Hypothalamus (tissue), 51 donors: ENCODE measurements around the gene CXCL17.
"Not testable (repeated sequence)": the region's sequence is repeated elsewhere in the genome, so short reads cannot be mapped to it uniquely, and the experiment has no call there.

Experiments
- DNase-seq, 51 donors: peaks; one replicate each; lab custom pipeline; 2025; lab: John Stamatoyannopoulos, UW

CXCL17 gene

DNA sequence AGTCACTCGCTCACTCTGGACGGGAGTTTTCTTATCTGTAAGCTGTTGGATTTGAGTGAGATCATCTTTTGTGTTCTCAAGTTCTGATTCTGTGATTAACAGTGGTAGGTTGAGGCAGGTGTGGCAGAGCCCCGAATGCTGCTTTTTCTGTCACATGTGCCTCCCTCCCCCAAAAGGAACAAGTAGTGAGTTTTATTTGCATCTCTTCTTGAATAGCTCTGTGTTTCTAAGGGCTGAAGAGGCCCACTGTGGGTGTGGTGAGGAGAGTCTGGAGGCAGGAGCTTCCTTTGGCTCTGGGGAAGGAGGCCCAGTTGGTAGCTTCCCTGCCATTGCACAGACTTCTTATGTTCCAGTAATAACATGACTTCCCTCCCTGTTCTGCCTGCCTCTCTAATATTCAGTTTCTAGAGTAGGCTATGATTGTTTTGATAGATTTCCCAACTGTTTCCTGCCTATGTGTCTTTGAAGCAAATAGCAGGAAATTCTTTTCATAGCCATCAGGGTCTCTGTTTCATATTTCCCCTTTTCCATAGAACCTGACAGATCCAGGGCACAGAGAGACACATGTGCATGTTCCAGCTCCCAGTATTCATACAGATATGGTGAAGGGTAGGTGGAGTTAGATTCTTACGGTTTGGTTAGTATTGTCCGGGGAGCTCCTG lies 23.9 kb upstream of the CXCL17 start:
- DNase-seq, result no peak

GRCh38 chr19:42465827-42466280 lies 23.1 kb upstream of the CXCL17 start:
- DNase-seq, result no peak

GRCh38 chr19:42461700-42462324 lies 19.1 kb upstream of the CXCL17 start:
- DNase-seq, result peak in 41 of 51 donors; percentile 3 to 91 (median 47)

GRCh38 chr19:42461231-42461630 lies 18.5 kb upstream of the CXCL17 start:
- not testable (repeated sequence) for DNase-seq

GRCh38 chr19:42459926-42460325 lies 17.2 kb upstream of the CXCL17 start:
- DNase-seq, result no peak

GRCh38 chr19:42455621-42456081 lies 12.9 kb upstream of the CXCL17 start:
- DNase-seq, result no peak

GRCh38 chr19:42455086-42455485 lies 12.3 kb upstream of the CXCL17 start:
- no peak for DNase-seq

- no peak for DNase-seq
Observed at GRCh38 chr19:42452590-42452989, 9.8 kb upstream of the CXCL17 start.

GRCh38 chr19:42450314-42450934 lies 7.7 kb upstream of the CXCL17 start:
- DNase-seq, result peak in 39 of 51 donors; percentile 5 to 81 (median 51)

GRCh38 chr19:42448306-42448705 lies 5.6 kb upstream of the CXCL17 start:
- not testable (repeated sequence) for DNase-seq

DNA sequence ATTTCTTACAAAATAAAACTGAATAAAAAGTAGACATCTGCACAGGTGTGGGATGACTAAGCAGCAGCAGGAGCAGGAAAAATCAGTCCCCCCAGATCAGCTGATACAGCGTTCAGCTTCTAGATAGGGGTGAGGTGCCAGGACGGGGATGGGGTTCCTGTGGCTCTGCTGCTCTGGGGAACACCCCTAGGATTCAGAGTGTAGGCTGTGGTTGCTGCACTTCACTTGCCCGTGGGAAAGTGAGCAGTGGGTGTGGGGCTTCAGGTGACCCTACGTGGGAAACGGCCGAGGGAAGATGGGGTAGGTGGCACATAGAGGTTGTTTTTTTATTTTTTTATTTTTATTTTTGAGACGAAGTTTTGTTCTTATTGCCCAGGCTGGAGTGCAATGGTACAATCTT lies 3.2 kb upstream of the CXCL17 start:
- no peak for DNase-seq

GRCh38 chr19:42443944-42444398 lies 1.2 kb upstream of the CXCL17 start:
- DNase-seq, result no peak

DNA sequence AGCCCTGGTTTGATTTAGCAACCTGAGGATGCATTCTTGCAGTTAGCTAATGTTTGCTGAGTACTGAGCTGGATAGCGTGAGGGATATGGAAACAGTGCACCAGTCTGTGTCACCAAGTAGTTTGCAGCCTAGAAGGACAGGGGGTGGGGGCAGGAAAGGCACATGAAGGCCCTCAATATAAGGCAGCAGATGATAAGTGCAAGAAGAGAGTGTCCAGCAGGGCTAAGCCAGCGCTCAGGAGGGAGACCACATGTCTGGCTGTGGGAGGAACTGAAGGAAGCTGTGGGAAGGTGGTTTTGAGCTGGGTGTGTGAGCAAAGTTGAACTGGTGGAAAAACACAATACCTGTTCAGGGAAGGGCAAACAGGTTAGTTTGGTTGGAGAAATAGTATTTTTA lies 1.7 kb downstream of the CXCL17 start:
- DNase-seq, result no peak

- peak in 34 of 51 donors; percentile 6 to 77 (median 38) for DNase-seq
Observed at GRCh38 chr19:42440357-42441048, 2.2 kb downstream of the CXCL17 start.

DNA sequence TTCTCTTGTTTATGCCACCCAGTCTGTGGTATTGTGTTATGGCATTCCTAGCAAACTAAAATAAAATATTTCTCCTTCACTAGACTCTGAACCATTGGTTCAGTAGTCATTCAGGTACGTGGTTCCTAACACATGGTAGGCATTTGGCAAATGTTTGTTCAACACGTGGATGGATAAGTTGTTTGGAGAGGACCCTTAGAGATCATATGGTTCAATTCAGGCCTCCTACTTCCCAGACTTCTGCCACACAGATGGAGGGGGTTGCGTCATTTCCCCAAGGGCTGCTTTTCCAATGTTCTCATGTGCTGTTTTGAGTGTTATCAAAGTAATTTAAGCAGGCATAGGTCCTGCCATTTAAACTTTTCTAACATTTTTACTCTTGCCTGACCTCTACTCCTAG lies 6.7 kb downstream of the CXCL17 start:
- DNase-seq, result no peak

DNA sequence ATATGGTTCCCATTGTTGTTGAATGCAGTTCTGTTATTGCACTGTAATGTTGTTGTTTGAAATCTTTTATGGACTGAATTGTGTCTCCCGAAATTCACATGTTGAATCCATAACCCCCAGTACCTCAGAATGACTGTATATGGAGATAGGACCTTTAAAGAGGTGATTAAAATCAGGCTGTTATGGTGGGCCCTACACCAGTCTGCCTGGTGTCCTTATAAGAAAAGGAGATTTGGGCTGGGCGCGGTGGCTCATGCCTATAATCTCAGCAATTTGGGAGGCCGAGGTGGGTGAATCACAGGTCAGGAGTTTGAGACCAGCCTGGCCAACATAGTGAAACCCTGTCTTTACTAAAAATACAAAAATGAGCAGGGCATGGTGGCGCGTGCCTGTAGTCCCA lies 7.4 kb downstream of the CXCL17 start:
- no peak for DNase-seq

- peak in 36 of 51 donors; percentile 4 to 85 (median 63) for DNase-seq
Observed at GRCh38 chr19:42433503-42434260, 9.1 kb downstream of the CXCL17 start.

- DNase-seq, result no peak
Observed at GRCh38 chr19:42431486-42431885, 11.3 kb downstream of the CXCL17 start.

DNA sequence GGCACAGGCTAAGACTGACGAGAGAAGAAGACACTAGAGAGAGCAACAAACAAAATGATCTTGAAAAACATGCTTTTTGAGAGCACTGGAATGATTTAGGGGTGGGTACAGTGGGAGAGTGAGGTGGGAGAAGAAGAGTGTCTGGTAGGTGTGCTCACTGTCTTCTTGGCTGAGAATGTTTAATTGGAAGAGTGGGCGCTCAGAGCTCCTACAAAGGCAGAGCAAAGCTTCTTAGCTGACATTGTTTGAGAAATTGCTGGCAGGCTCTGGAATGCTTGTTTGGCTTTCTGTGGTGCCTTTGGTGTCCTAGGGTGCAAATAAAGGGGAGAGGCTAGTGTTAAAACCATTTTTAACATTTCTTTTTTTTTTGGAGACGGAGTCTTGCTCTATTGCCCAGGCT lies 14.1 kb downstream of the CXCL17 start:
- peak in 1 of 51 donors; percentile 12 for DNase-seq

DNA sequence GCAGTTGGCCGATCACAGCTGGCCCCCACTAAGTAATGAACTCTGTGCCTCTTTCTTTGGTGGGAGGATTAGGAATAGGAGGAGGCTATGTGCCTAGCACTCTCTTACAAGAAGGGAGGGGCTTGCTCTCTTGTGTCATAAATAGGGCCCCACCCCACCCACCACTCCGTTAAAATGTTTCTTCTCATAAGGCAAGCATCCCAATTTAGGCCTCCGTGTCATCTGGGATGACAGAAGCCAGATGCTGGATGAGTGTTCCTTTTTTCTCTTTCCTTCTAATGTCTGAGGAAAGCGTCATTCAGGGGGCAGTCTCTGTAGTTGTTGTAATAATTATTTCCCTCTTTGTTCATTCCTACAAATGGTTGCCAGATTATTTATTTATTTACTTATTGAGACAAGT lies 15.4 kb downstream of the CXCL17 start, which contains the start of gene LIPE:
LIPE (minus strand) TSS at position 76 of the 400 bp plus-strand sequence. CDS start 239 bp downstream, outside the sequence.
- peak in 1 of 51 donors; percentile 11 for DNase-seq
